ENCODE data around the gene SH2D2A.

GRCh38 chr1:156772728-156773497 lies 43.7 kb downstream of the SH2D2A start:
- TF ChIP-seq POLR2AphosphoS5 (IDR thresholded peaks at IDR 0.05) (no peak), EZH2 (IDR thresholded peaks at IDR 0.05; ENCODE audit: borderline replicate concordance, insufficient read depth, low read length, poor library complexity, severe bottlenecking) (no peak), EP300 (conservative IDR thresholded peaks at IDR 0.05; ENCODE audit: poor library complexity, severe bottlenecking) (no peak)
- TF ChIP-seq, protein P1, sequence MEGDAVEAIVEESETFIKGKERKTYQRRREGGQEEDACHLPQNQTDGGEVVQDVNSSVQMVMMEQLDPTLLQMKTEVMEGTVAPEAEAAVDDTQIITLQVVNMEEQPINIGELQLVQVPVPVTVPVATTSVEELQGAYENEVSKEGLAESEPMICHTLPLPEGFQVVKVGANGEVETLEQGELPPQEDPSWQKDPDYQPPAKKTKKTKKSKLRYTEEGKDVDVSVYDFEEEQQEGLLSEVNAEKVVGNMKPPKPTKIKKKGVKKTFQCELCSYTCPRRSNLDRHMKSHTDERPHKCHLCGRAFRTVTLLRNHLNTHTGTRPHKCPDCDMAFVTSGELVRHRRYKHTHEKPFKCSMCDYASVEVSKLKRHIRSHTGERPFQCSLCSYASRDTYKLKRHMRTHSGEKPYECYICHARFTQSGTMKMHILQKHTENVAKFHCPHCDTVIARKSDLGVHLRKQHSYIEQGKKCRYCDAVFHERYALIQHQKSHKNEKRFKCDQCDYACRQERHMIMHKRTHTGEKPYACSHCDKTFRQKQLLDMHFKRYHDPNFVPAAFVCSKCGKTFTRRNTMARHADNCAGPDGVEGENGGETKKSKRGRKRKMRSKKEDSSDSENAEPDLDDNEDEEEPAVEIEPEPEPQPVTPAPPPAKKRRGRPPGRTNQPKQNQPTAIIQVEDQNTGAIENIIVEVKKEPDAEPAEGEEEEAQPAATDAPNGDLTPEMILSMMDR (IDR thresholded peaks at IDR 0.05; ENCODE audit: poor library complexity, severe bottlenecking): no peak
